H1 (cell line): Measurements from ENCODE around the gene FLOT1. TPM values are rescaled to one million over a fixed set of nuclear protein-coding genes. Genes with fewer than 3 reads are reported as not detected.

Source experiments
- BCL11A ChIP-seq, 2 experiments: IDR thresholded peaks; one replicate each; pipeline ENCODE4 v1.6.1; 2011; ENCODE audit warnings: low read depth in 2 of 2, low read length in 2 of 2, mild to moderate bottlenecking in 2 of 2
- CTBP2 ChIP-seq: IDR thresholded peaks from 2 replicates; pipeline ENCODE4 v1.7.0; 2011; ENCODE audit warnings: borderline replicate concordance, mild to moderate bottlenecking, moderate library complexity, mixed read lengths, low read length; ENCODE audit not compliant: insufficient read depth, insufficient read length
- GTF2F1 ChIP-seq: IDR thresholded peaks from 2 replicates; pipeline ENCODE4 v1.6.1; 2012; ENCODE audit warnings: low read depth, low read length, improper control_type of control experiment, borderline replicate concordance
- HDAC2 ChIP-seq, 2 experiments: fragments of 300-600 bp in 1 of 2; sonication (generic) in 1 of 2; IDR thresholded peaks; 2 replicates each; pipeline ENCODE4 v1.6.1; 2011 to 2012; ENCODE audit warnings: low read depth in 2 of 2, low read length in 2 of 2, mild to moderate bottlenecking in 2 of 2, moderate library complexity in 2 of 2, borderline replicate concordance in 1 of 2, inconsistent platforms in 1 of 2
- POLR2A ChIP-seq, 2 experiments: IDR thresholded peaks; 1 replicate in 1 of 2; 2 replicates in 1 of 2; pipeline ENCODE4 v1.6.1; 2011; ENCODE audit warnings: low read depth in 2 of 2, low read length in 2 of 2, mild to moderate bottlenecking in 2 of 2; ENCODE audit errors: control extremely low read depth in 1 of 2
- RFX5 ChIP-seq: IDR thresholded peaks from 2 replicates; pipeline ENCODE4 v1.6.1; 2011; ENCODE audit warnings: low read depth, low read length, improper control_type of control experiment, borderline replicate concordance
- SP4 ChIP-seq: IDR thresholded peaks from 2 replicates; pipeline ENCODE4 v1.6.1; 2012; ENCODE audit warnings: low read length, inconsistent platforms
- SRF ChIP-seq: IDR thresholded peaks from 2 replicates; pipeline ENCODE4 v1.6.1; 2011; ENCODE audit warnings: mild to moderate bottlenecking, low read depth, low read length, moderate library complexity
- ZNF274 ChIP-seq: IDR thresholded peaks from 2 replicates; pipeline ENCODE4 v1.7.0; 2012; ENCODE audit warnings: low read length, borderline replicate concordance; ENCODE audit errors: extremely low read depth
- polyA plus RNA-seq, 7 experiments: library from polyadenylated mRNA; depleted of rRNA in 3 of 7; stranded (reverse) in 5 of 7; unstranded in 2 of 7; fragments of >200 nt in 5 of 7; fragments of 200-250 nt in 2 of 7; gene quantifications; 1 replicate in 5 of 7; 2 replicates in 1 of 7; 4 replicates in 1 of 7; pipeline versions ENCODE4 v1.2.1 to v1.2.3, GENCODE V29; 2011 to 2013; ENCODE audit warnings: missing spikeins in 2 of 7, mixed read lengths in 2 of 7
- total RNA-seq: library from RNA; stranded (reverse); fragmentation: NEBNext Ultra II Directional; extraction: Animal tissue kit (Norgen Biotek cat#: 25700); gene quantifications from 2 replicates; pipeline ENCODE4 v1.2.1, GENCODE V29; 2021
- TF ChIP-seq, protein P1 (sequence below): fragments of 300-600 bp; sonication (generic); IDR thresholded peaks from 2 replicates; pipeline ENCODE4 v1.7.1; 2012; ENCODE audit warnings: low read length, moderate library complexity, mild to moderate bottlenecking, inconsistent platforms; ENCODE audit not compliant: insufficient replicate concordance

FLOT1 gene
- total and polyA plus RNA-seq, 2 of the 8 experiments (the other 6 are each of a cell fraction or from before 2014, with no cell fraction given): 87.5 to 88.1 TPM

DNA sequence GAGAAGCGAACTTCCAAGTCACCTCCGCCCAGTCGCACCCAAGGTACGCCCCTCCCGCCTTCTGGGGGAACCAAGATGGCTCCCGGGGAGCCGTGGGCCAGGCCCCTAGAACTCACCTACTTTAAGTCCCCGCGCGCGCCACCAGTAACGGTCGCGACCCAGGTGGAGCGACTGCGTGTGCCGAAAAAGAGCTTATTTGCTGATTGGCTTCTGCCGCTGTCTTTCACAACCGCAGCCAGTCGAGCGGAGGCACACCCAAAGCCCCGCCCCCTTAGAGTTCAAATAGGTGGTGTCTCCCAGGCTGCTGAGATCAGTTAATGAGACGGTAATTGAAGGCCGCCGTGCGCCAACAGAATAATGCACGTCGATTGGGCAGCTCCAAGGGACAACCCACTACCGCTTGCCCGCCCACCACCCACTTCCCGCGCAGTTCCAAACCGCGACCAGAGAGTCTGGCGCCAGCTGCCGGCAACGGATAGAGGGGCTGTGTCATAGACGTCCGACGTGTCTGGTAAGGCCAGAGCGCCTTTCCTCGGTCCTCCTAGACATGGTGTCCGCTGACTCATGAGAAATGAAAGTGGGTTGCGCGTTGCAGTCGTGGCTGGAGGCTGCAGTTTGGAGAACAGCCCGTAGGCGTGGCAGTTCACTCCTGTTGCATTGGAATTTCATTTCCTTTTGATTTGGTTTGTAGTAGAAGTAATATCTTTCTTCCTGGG, 25.2 kb downstream of the FLOT1 start, which contains the start of gene MDC1 (continued):
- TF ChIP-seq, protein P1, sequence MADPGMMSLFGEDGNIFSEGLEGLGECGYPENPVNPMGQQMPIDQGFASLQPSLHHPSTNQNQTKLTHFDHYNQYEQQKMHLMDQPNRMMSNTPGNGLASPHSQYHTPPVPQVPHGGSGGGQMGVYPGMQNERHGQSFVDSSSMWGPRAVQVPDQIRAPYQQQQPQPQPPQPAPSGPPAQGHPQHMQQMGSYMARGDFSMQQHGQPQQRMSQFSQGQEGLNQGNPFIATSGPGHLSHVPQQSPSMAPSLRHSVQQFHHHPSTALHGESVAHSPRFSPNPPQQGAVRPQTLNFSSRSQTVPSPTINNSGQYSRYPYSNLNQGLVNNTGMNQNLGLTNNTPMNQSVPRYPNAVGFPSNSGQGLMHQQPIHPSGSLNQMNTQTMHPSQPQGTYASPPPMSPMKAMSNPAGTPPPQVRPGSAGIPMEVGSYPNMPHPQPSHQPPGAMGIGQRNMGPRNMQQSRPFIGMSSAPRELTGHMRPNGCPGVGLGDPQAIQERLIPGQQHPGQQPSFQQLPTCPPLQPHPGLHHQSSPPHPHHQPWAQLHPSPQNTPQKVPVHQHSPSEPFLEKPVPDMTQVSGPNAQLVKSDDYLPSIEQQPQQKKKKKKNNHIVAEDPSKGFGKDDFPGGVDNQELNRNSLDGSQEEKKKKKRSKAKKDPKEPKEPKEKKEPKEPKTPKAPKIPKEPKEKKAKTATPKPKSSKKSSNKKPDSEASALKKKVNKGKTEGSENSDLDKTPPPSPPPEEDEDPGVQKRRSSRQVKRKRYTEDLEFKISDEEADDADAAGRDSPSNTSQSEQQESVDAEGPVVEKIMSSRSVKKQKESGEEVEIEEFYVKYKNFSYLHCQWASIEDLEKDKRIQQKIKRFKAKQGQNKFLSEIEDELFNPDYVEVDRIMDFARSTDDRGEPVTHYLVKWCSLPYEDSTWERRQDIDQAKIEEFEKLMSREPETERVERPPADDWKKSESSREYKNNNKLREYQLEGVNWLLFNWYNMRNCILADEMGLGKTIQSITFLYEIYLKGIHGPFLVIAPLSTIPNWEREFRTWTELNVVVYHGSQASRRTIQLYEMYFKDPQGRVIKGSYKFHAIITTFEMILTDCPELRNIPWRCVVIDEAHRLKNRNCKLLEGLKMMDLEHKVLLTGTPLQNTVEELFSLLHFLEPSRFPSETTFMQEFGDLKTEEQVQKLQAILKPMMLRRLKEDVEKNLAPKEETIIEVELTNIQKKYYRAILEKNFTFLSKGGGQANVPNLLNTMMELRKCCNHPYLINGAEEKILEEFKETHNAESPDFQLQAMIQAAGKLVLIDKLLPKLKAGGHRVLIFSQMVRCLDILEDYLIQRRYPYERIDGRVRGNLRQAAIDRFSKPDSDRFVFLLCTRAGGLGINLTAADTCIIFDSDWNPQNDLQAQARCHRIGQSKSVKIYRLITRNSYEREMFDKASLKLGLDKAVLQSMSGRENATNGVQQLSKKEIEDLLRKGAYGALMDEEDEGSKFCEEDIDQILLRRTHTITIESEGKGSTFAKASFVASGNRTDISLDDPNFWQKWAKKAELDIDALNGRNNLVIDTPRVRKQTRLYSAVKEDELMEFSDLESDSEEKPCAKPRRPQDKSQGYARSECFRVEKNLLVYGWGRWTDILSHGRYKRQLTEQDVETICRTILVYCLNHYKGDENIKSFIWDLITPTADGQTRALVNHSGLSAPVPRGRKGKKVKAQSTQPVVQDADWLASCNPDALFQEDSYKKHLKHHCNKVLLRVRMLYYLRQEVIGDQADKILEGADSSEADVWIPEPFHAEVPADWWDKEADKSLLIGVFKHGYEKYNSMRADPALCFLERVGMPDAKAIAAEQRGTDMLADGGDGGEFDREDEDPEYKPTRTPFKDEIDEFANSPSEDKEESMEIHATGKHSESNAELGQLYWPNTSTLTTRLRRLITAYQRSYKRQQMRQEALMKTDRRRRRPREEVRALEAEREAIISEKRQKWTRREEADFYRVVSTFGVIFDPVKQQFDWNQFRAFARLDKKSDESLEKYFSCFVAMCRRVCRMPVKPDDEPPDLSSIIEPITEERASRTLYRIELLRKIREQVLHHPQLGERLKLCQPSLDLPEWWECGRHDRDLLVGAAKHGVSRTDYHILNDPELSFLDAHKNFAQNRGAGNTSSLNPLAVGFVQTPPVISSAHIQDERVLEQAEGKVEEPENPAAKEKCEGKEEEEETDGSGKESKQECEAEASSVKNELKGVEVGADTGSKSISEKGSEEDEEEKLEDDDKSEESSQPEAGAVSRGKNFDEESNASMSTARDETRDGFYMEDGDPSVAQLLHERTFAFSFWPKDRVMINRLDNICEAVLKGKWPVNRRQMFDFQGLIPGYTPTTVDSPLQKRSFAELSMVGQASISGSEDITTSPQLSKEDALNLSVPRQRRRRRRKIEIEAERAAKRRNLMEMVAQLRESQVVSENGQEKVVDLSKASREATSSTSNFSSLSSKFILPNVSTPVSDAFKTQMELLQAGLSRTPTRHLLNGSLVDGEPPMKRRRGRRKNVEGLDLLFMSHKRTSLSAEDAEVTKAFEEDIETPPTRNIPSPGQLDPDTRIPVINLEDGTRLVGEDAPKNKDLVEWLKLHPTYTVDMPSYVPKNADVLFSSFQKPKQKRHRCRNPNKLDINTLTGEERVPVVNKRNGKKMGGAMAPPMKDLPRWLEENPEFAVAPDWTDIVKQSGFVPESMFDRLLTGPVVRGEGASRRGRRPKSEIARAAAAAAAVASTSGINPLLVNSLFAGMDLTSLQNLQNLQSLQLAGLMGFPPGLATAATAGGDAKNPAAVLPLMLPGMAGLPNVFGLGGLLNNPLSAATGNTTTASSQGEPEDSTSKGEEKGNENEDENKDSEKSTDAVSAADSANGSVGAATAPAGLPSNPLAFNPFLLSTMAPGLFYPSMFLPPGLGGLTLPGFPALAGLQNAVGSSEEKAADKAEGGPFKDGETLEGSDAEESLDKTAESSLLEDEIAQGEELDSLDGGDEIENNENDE: no peak
- no peak for TF ChIP-seq RFX5
- TF ChIP-seq SRF: no peak
- TF ChIP-seq SP4: peak; percentile 82; the same call in 1 of the 2 replicates
- no peak for TF ChIP-seq ZNF274
- TF ChIP-seq POLR2A (IDR thresholded peaks at IDR 0.05; ENCODE audit: control extremely low read depth in 1 of 2, low read depth in 2 of 2, low read length in 2 of 2): peak; percentile 90 to 97
- no peak for TF ChIP-seq BCL11A (IDR thresholded peaks at IDR 0.05; ENCODE audit: low read depth in 2 of 2, low read length in 2 of 2)
- peak; percentile 69; the same call in 1 of the 2 replicates for TF ChIP-seq GTF2F1
- peak in 1 of 2 experiments; percentile 95; a peak in 1 of 4 replicates for TF ChIP-seq HDAC2 (IDR thresholded peaks at IDR 0.05; ENCODE audit: borderline replicate concordance in 1 of 2, low read depth in 2 of 2, low read length in 2 of 2)
- no peak for TF ChIP-seq CTBP2
